ENCODE results near the gene ARL15. TPM values are rescaled to one million over a fixed set of nuclear protein-coding genes. Genes with fewer than 3 reads are reported as not detected.

The ARL15 gene
- total RNA-seq, 4 donors from 2014 or later = 8.5 to 19.1 (median 12.0) TPM

GRCh38 chr5:54178991-54179390, 131.4 kb downstream of the ARL15 start:
- Histone ChIP-seq H3K4me3 (no peak overlapping the region), H3K4me1 (peaks cover 0 to 24% (median 3%) of the 10 kb centered on the region in 3 donors), H3K27me3 (no peaks in the 10 kb centered on the region), H3K36me3 (no peaks in the 10 kb centered on the region), H3K27ac (no peak overlapping the region), H3K9me3 (no peaks in the 10 kb centered on the region)
- intact Hi-C loops (cut with DNase I) = no loop called here
- no peak for DNase-seq
- 48 to 65% methylated on average over 4 of the region's 4 CpGs for WGBS, 2 donors
- TF ChIP-seq CTCF (IDR thresholded peaks at IDR 0.05) (no peak), POLR2A (IDR thresholded peaks at IDR 0.05) (no peak)

- H3K4me3 ChIP-seq = no peak overlapping the region
- H3K4me1 ChIP-seq = peaks cover 0 to 24% (median 3%) of the 10 kb centered on the region in 3 donors
- no peaks in the 10 kb centered on the region for H3K27me3 ChIP-seq
- TF ChIP-seq CTCF (IDR thresholded peaks at IDR 0.05) (no peak), POLR2A (IDR thresholded peaks at IDR 0.05) (no peak)
- intact Hi-C loops (cut with DNase I) = no loop called here
- no peaks in the 10 kb centered on the region for H3K9me3 ChIP-seq
- no peak for DNase-seq
- H3K27ac ChIP-seq = no peak overlapping the region
- H3K36me3 ChIP-seq = no peaks in the 10 kb centered on the region
- 75 to 80% methylated on average over 5 of the region's 5 CpGs for WGBS, 2 donors
These were observed 132.2 kb downstream of the ARL15 start for GRCh38 chr5:54178207-54178606.

GRCh38 chr5:54177058-54177457, 133.3 kb downstream of the ARL15 start:
- no peaks in the 10 kb centered on the region for H3K9me3 ChIP-seq
- H3K4me1 ChIP-seq = peaks cover 0 to 24% (median 3%) of the 10 kb centered on the region in 3 donors
- DNase-seq = no peak
- TF ChIP-seq POLR2A (IDR thresholded peaks at IDR 0.05) = no peak
- no peak for TF ChIP-seq CTCF (IDR thresholded peaks at IDR 0.05)
- H3K27me3 ChIP-seq = no peaks in the 10 kb centered on the region
- 71 to 72% methylated on average over 2 of the region's 2 CpGs for WGBS, 2 donors
- peak overlapping the region in 1 of 4 donors; percentile 17 for H3K27ac ChIP-seq
- intact Hi-C loops (cut with DNase I) = no loop called here
- no peak overlapping the region for H3K4me3 ChIP-seq
- no peaks in the 10 kb centered on the region for H3K36me3 ChIP-seq

GRCh38 chr5:54176066-54176830, 134.1 kb downstream of the ARL15 start:
- Histone ChIP-seq H3K4me3 (no peak overlapping the region), H3K4me1 (peaks cover 0 to 24% (median 3%) of the 10 kb centered on the region in 3 donors), H3K9me3 (no peaks in the 10 kb centered on the region), H3K27ac (no peak overlapping the region), H3K36me3 (peaks cover 0 to 1% (median 0%) of the 10 kb centered on the region in 3 donors), H3K27me3 (no peaks in the 10 kb centered on the region)
- TF ChIP-seq POLR2A (IDR thresholded peaks at IDR 0.05) (no peak), CTCF (IDR thresholded peaks at IDR 0.05) (no peak)
- intact Hi-C loops (cut with DNase I) = no loop called here
- DNase-seq = no peak
- WGBS, 2 donors = 91 to 98% methylated on average over 6 of the region's 6 CpGs

GRCh38 chr5:54173251-54173650, 137.1 kb downstream of the ARL15 start:
- Histone ChIP-seq H3K27ac (no peak overlapping the region), H3K27me3 (no peaks in the 10 kb centered on the region), H3K36me3 (peaks cover 0 to 11% (median 0%) of the 10 kb centered on the region in 3 donors), H3K9me3 (no peaks in the 10 kb centered on the region), H3K4me3 (no peak overlapping the region), H3K4me1 (peaks cover 0 to 12% (median 3%) of the 10 kb centered on the region in 3 donors)
- TF ChIP-seq POLR2A (IDR thresholded peaks at IDR 0.05) (no peak), CTCF (IDR thresholded peaks at IDR 0.05) (no peak)
- intact Hi-C loops (cut with DNase I) = no loop called here
- WGBS, 2 donors = 98% methylated on average over 2 of the region's 2 CpGs
- no peak for DNase-seq

All from esophagus squamous epithelium (tissue), 5 donors.